Measurements from ENCODE around the gene UBE2Q2.

UBE2Q2 gene

GRCh38 chr15:75928680-75929608 lies 85.7 kb downstream of the UBE2Q2 start:
- no peak for DNase-seq

GRCh38 chr15:75929799-75930565 lies 86.7 kb downstream of the UBE2Q2 start:
- DNase-seq: no peak

GRCh38 chr15:75930866-75931265 lies 87.6 kb downstream of the UBE2Q2 start:
- no peak for DNase-seq

GRCh38 chr15:75942464-75942863 lies 99.2 kb downstream of the UBE2Q2 start:
- DNase-seq: no peak

GRCh38 chr15:75943246-75943645 lies 100.0 kb downstream of the UBE2Q2 start:
- DNase-seq: no peak

GRCh38 chr15:75943713-75944215 lies 100.5 kb downstream of the UBE2Q2 start:
- DNase-seq: no peak

- no peak for DNase-seq
Measured at GRCh38 chr15:75945953-75946352, 102.7 kb downstream of the UBE2Q2 start.

GRCh38 chr15:75947092-75947491 lies 103.8 kb downstream of the UBE2Q2 start:
- no peak for DNase-seq

GRCh38 chr15:75948761-75949296 lies 105.6 kb downstream of the UBE2Q2 start:
- no peak for DNase-seq
